ENCODE measurements around the gene PTPRG. TPM values are rescaled to one million over a fixed set of nuclear protein-coding genes. Genes with fewer than 3 reads are reported as not detected.

PTPRG gene
- total RNA-seq (2014; rRNA removed), result 0.29 and 0.73 TPM in 2 replicates
- Bru-seq, nascent RNA, result percentile 18 among the genes with signal in this experiment
- BruChase-seq, experiment 1, labeled RNA remaining after a 6-hour chase, result percentile 15 among the genes with signal in this experiment
- percentile 18 among the genes with signal in this experiment for BruChase-seq, experiment 2, labeled RNA remaining after a 2-hour chase
- long read RNA-seq, partial matches to known transcripts, result 1 of 3 reads
- long read RNA-seq, other reads (novel, unspliced or antisense), result 2 of 3 reads

DNA sequence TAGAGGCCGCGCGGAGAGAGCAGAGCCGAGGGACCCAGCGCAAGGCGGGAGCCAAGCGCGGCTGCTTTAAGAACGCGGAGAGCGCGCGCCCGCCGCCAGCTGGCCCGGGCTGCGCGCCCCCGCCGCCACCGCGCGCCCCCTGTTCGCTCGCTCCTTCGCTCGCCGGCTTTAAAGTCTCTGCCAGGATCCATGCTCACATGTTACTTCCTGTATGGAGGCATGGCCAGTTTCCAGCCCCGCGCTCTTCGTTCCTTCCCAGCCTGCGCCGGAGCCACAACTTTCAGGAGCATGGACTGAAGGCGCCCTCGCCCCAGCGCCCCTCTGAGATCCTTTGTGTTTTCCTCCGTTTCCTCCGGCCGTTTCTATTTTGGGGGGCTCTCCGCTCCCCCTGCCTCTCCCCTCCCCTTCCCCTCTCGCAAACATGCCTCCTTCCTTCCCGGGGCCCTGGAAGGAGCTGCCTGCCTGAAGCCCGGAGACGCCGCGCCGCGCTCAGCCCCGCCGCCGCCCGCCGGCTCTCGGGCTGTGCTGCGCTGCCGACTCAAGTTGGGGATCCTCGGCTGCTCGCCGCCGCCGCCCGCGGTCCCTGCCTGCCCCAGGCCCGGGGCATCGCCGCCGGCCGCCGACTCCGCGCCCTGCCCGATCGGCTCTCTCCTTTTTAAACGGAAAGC is at the start of gene PTPRG:
PTPRG (plus strand) TSS at position 198 of the 668 bp plus-strand sequence. CDS start 717 bp downstream, outside the sequence.
- Histone ChIP-seq H3K79me2 (ENCODE audit: low read length) (no peaks in the 10 kb centered on the region), H3K27ac (ENCODE audit: low read length) (no peak within 1 kb of the TSS), H3K4me1 (ENCODE audit: insufficient read depth, low read length) (peaks cover 2% of the 10 kb centered on the region; the same call in 1 of the 2 replicates), H2AFZ (ENCODE audit: low read length) (peak within 1 kb of the TSS; percentile 95), H3K9me2 (replicated peaks; ENCODE audit: low read length) (no peaks in the 10 kb centered on the region), H3K4me2 (ENCODE audit: low read length) (peak within 1 kb of the TSS; percentile 97), H3F3A (ENCODE audit: low read length, unreplicated experiment) (no peaks in the 10 kb centered on the region), H3K9ac (ENCODE audit: low read length) (no peak within 1 kb of the TSS; the same call in 1 of the 2 replicates), H3K9me3 (ENCODE audit: low read length) (no peaks in the 10 kb centered on the region), H3K36me3 (ENCODE audit: low read depth, low read length) (no peaks in the 10 kb centered on the region), H4K20me1 (ENCODE audit: low read length) (no peaks in the 10 kb centered on the region), H3K4me3 (ENCODE audit: low read length) (peak within 1 kb of the TSS; percentile 81), H3K27me3 (ENCODE audit: low read length) (peaks cover 74% of the 10 kb centered on the region)
- ATAC-seq (peak; percentile 59), DNase-seq (peak; percentile 62)
- TF ChIP-seq EZH2 (IDR thresholded peaks at IDR 0.05; ENCODE audit: low read length, unreplicated experiment) (no peak), EZH2phosphoT487 (IDR thresholded peaks at IDR 0.05; ENCODE audit: borderline replicate concordance, low read length) (no peak)
- TF ChIP-seq, protein P1, sequence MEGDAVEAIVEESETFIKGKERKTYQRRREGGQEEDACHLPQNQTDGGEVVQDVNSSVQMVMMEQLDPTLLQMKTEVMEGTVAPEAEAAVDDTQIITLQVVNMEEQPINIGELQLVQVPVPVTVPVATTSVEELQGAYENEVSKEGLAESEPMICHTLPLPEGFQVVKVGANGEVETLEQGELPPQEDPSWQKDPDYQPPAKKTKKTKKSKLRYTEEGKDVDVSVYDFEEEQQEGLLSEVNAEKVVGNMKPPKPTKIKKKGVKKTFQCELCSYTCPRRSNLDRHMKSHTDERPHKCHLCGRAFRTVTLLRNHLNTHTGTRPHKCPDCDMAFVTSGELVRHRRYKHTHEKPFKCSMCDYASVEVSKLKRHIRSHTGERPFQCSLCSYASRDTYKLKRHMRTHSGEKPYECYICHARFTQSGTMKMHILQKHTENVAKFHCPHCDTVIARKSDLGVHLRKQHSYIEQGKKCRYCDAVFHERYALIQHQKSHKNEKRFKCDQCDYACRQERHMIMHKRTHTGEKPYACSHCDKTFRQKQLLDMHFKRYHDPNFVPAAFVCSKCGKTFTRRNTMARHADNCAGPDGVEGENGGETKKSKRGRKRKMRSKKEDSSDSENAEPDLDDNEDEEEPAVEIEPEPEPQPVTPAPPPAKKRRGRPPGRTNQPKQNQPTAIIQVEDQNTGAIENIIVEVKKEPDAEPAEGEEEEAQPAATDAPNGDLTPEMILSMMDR (conservative IDR thresholded peaks at IDR 0.05; ENCODE audit: low read depth, low read length), result no peak
- POLR2A ChIA-PET (ENCODE audit: unreplicated experiment), result no interaction called here
- BruUV-seq (replicated peaks), result no TSS peak
- CTCF ChIA-PET, result no interaction called here
- intact Hi-C loops (cut with micrococcal nuclease), result no loop called here

DNA sequence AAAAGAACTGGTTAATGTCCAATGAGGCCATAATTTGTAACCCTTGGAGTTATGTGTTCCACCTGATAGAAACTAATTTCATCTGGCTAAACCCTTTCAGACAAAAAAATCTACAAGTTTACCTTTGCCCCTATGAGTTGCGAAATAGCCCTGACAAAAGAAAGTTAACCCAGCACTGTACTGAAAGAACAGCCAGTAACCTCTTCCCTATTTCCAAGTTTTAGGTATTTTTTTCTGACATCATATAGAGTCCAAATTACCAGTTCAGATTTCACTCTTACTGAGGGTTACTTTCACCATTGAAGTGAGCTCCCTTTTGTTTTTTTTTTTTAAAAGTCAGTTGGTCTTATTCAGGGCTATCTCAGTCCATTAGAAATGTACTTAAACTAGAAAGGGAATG is 42.8 kb upstream of the PTPRG start:
- DNase-seq (no peak), ATAC-seq (no peak)
- Histone ChIP-seq H3K9me2 (replicated peaks; ENCODE audit: low read length) (no peaks in the 10 kb centered on the region), H3K4me1 (ENCODE audit: insufficient read depth, low read length) (no peaks in the 10 kb centered on the region), H3K27ac (ENCODE audit: low read length) (no peak overlapping the region), H4K20me1 (ENCODE audit: low read length) (no peaks in the 10 kb centered on the region), H3F3A (ENCODE audit: low read length, unreplicated experiment) (no peaks in the 10 kb centered on the region), H2AFZ (ENCODE audit: low read length) (no peak overlapping the region), H3K4me3 (ENCODE audit: low read length) (no peak overlapping the region), H3K27me3 (ENCODE audit: low read length) (no peaks in the 10 kb centered on the region), H3K4me2 (ENCODE audit: low read length) (no peak overlapping the region), H3K9me3 (ENCODE audit: low read length) (no peaks in the 10 kb centered on the region), H3K79me2 (ENCODE audit: low read length) (no peaks in the 10 kb centered on the region), H3K9ac (ENCODE audit: low read length) (no peak overlapping the region), H3K36me3 (ENCODE audit: low read depth, low read length) (no peaks in the 10 kb centered on the region)
- TF ChIP-seq EZH2 (IDR thresholded peaks at IDR 0.05; ENCODE audit: low read length, unreplicated experiment) (no peak), EZH2phosphoT487 (IDR thresholded peaks at IDR 0.05; ENCODE audit: borderline replicate concordance, low read length) (no peak)
- TF ChIP-seq, protein P1 (conservative IDR thresholded peaks at IDR 0.05; ENCODE audit: low read depth, low read length), result no peak
- CTCF ChIA-PET, result no interaction called here
- intact Hi-C loops (cut with micrococcal nuclease), result no loop called here
- POLR2A ChIA-PET (ENCODE audit: unreplicated experiment), result no interaction called here
- no TSS peak for BruUV-seq (replicated peaks)

Data from PC-3 (cell line).